NCI-H2227 (cell line): ENCODE results near the gene MBNL1.
A peak's percentile ranks its signal among the peaks of the same experiment; 100 is the strongest.
"Not testable (repeated sequence)": the region's sequence is repeated elsewhere in the genome, so short reads cannot be mapped to it uniquely, and the experiment has no call there.

ENCODE experiments used
- DNase-seq: peaks from one replicate; lab custom pipeline; 2025; ENCODE audit not compliant: unreplicated experiment; lab: John Stamatoyannopoulos, UW

The MBNL1 gene

GRCh38 chr3:152317184-152317583 lies 48.5 kb downstream of the MBNL1 start:
- DNase-seq = no peak

- no peak for DNase-seq
Measured at GRCh38 chr3:152317956-152318355, 49.2 kb downstream of the MBNL1 start.

GRCh38 chr3:152318512-152318911 lies 49.8 kb downstream of the MBNL1 start:
- DNase-seq = peak; percentile 0

- DNase-seq = no peak
Measured at GRCh38 chr3:152319256-152319655, 50.5 kb downstream of the MBNL1 start.

GRCh38 chr3:152319831-152320617 lies 51.3 kb downstream of the MBNL1 start:
- peak; percentile 22 for DNase-seq

- no peak for DNase-seq
Measured at GRCh38 chr3:152321200-152321954, 52.6 kb downstream of the MBNL1 start.

- DNase-seq = no peak
Measured at GRCh38 chr3:152321955-152322377, 53.2 kb downstream of the MBNL1 start.

- no peak for DNase-seq
Measured at GRCh38 chr3:152322756-152323155, 54.0 kb downstream of the MBNL1 start.

- no peak for DNase-seq
Measured at GRCh38 chr3:152323834-152324233, 55.1 kb downstream of the MBNL1 start.

- no peak for DNase-seq
Measured at GRCh38 chr3:152325136-152325535, 56.4 kb downstream of the MBNL1 start.

- DNase-seq = no peak
Measured at GRCh38 chr3:152327203-152327602, 58.5 kb downstream of the MBNL1 start.

GRCh38 chr3:152328841-152329240 lies 60.1 kb downstream of the MBNL1 start:
- no peak for DNase-seq

GRCh38 chr3:152330559-152330958 lies 61.8 kb downstream of the MBNL1 start:
- DNase-seq = no peak

GRCh38 chr3:152331018-152331541 lies 62.4 kb downstream of the MBNL1 start:
- no peak for DNase-seq

GRCh38 chr3:152331998-152332397 lies 63.3 kb downstream of the MBNL1 start:
- DNase-seq = no peak

- DNase-seq = no peak
Measured at GRCh38 chr3:152333928-152334327, 65.2 kb downstream of the MBNL1 start.

- DNase-seq = no peak
Measured at GRCh38 chr3:152334761-152335160, 66.0 kb downstream of the MBNL1 start.

- no peak for DNase-seq
Measured at GRCh38 chr3:152335273-152335672, 66.5 kb downstream of the MBNL1 start.

GRCh38 chr3:152337337-152337736 lies 68.6 kb downstream of the MBNL1 start:
- not testable (repeated sequence) for DNase-seq

GRCh38 chr3:152338159-152338720 lies 69.5 kb downstream of the MBNL1 start:
- DNase-seq = no peak

- DNase-seq = no peak
Measured at GRCh38 chr3:152339881-152340505, 71.3 kb downstream of the MBNL1 start.
